HepG2 (cell line): ENCODE data around the gene ZCCHC8. TPM values are rescaled to one million over a fixed set of nuclear protein-coding genes. Genes with fewer than 3 reads are reported as not detected.

Source experiments
- FLYWCH1 ChIP-seq: sonication (generic); formaldehyde crosslinking; IDR thresholded peaks from 2 replicates; pipeline ENCODE4 v1.8.1; 2023; ENCODE audit warnings: mild to moderate bottlenecking, missing genetic modification reagents
- JUND ChIP-seq: sonication (generic); formaldehyde crosslinking; IDR thresholded peaks from 2 replicates; pipeline ENCODE4 v1.8.0; 2022; ENCODE audit warnings: mild to moderate bottlenecking, missing genetic modification reagents
- MEIS2 ChIP-seq: sonication (generic); formaldehyde crosslinking; IDR thresholded peaks from 2 replicates; pipeline ENCODE4 v1.9.0; 2021; ENCODE audit warnings: mild to moderate bottlenecking, missing genetic modification reagents
- MYC ChIP-seq: sonication (generic); formaldehyde crosslinking; IDR thresholded peaks from 2 replicates; pipeline ENCODE4 v1.9.0; 2021; ENCODE audit warnings: missing genetic modification reagents, borderline replicate concordance
- NR2C2 ChIP-seq: sonication (generic); formaldehyde crosslinking; IDR thresholded peaks from 2 replicates; pipeline ENCODE4 v1.4.0; 2020; ENCODE audit warnings: missing genetic modification reagents, mild to moderate bottlenecking, moderate library complexity, borderline replicate concordance
- RBFOX2 ChIP-seq: fragments of 200-400 bp; formaldehyde crosslinking; IDR thresholded peaks from 2 replicates; pipeline ENCODE4 v1.6.1; 2017; ENCODE audit warnings: low read depth, mild to moderate bottlenecking, low read length
- SMARCE1 ChIP-seq: fragments of 450-650 bp; IDR thresholded peaks from 2 replicates; pipeline ENCODE4 v1.6.1; 2017; ENCODE audit warnings: borderline replicate concordance
- SP1 ChIP-seq, 2 experiments: fragments of 450-650 bp in 1 of 2; sonication (generic) in 1 of 2; formaldehyde crosslinking in 1 of 2; IDR thresholded peaks; 2 replicates each; pipeline versions ENCODE4 v1.4.0 to v1.6.1; 2016 to 2020; ENCODE audit warnings: missing genetic modification reagents in 1 of 2
- ZNF563 ChIP-seq: sonication (generic); formaldehyde crosslinking; IDR thresholded peaks from 2 replicates; pipeline ENCODE4 v1.8.0; 2022; ENCODE audit warnings: mild to moderate bottlenecking, moderate library complexity, missing genetic modification reagents
- ZNF644 ChIP-seq: IDR thresholded peaks from 2 replicates; pipeline ENCODE4 v1.6.1; 2016; ENCODE audit warnings: low read depth
- ZNF652 ChIP-seq: IDR thresholded peaks from 2 replicates; pipeline ENCODE4 v1.6.1; 2016; ENCODE audit warnings: low read depth, borderline replicate concordance
- ZNF780A ChIP-seq: sonication (generic); formaldehyde crosslinking; IDR thresholded peaks from 2 replicates; pipeline ENCODE4 v1.8.0; 2022; ENCODE audit warnings: mild to moderate bottlenecking, missing genetic modification reagents, moderate library complexity
- polyA plus RNA-seq, 8 experiments: library from polyadenylated mRNA; depleted of rRNA in 3 of 8; stranded (reverse) in 7 of 8; unstranded in 1 of 8; fragments of >200 nt; fragmentation: Illumina TruSeq in 4 of 8; extraction: Trizol in 4 of 8; gene quantifications; 2 replicates each; pipeline versions ENCODE4 v1.2.1 to v1.2.3, GENCODE V29; 2011 to 2016; ENCODE audit warnings: low read depth in 4 of 8, missing spikeins in 1 of 8, mixed read lengths in 1 of 8; ENCODE audit not compliant: insufficient read depth in 1 of 8
- total RNA-seq, 5 experiments: library from RNA; depleted of rRNA; stranded (reverse); fragments of >200 nt; fragmentation: Illumina TruSeq; extraction: Trizol; gene quantifications; 2 replicates each; pipeline ENCODE4 v1.2.3, GENCODE V29; 2016; ENCODE audit warnings: low read depth in 1 of 5
- TF ChIP-seq, protein P1 (sequence below): sonication (generic); formaldehyde crosslinking; IDR thresholded peaks from one replicate; pipeline ENCODE4 v1.5.1; 2020; ENCODE audit warnings: mild to moderate bottlenecking, missing genetic modification reagents; ENCODE audit errors: not compliant biosample characterization
- TF ChIP-seq, protein P2 (sequence below): sonication (generic); formaldehyde crosslinking; IDR thresholded peaks from 2 replicates; pipeline ENCODE4; 2020; ENCODE audit warnings: missing genetic modification reagents, mild to moderate bottlenecking, borderline replicate concordance
- TF ChIP-seq, protein P3 (sequence below): fragments of 450-650 bp; IDR thresholded peaks from 2 replicates; pipeline ENCODE4 v1.6.1; 2016

Gene ZCCHC8
- total and polyA plus RNA-seq, 2 of the 13 experiments (the other 11 are each of a cell fraction or from before 2014, with no cell fraction given): 18.6 to 20.9 TPM

DNA sequence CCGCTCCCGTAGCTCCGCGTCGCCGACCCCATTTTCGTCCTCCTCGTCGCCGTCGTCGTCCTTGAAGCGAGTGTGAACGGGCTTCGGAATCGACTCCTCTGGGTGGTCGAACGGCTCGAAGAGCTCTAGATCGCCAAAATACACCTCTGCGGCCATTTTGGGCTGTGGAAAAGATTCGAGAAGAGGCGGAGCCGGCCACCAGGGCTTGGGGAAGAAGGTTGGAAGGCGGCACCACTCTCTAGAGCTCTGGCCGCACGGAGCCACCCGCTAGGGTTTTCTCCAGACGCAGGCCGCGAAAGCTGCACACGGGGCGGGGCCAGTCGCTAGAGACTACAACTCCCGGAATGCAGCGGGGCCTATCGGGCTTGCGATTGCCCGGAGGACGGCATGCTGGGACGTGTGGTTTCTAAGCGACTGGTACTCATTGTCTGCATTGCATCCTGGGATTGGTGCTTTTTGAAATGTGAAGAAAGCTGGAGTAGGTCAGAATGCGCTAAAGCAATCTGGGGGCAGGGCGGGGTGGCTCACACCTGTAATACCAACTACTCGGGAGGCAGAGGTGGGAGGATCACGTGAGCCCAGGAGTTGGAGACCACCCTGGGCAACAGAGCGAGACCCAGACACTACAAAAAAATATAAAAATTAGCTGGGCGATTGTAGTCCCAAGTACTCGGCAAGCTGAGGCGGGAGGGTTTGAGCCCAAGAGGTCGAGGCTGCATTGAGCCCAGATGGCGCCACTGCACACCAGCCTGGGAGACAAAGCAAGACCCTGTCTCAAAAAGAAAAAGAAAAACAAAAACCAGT lies at the start of gene ZCCHC8 (continued):
- TF ChIP-seq, protein P1, sequence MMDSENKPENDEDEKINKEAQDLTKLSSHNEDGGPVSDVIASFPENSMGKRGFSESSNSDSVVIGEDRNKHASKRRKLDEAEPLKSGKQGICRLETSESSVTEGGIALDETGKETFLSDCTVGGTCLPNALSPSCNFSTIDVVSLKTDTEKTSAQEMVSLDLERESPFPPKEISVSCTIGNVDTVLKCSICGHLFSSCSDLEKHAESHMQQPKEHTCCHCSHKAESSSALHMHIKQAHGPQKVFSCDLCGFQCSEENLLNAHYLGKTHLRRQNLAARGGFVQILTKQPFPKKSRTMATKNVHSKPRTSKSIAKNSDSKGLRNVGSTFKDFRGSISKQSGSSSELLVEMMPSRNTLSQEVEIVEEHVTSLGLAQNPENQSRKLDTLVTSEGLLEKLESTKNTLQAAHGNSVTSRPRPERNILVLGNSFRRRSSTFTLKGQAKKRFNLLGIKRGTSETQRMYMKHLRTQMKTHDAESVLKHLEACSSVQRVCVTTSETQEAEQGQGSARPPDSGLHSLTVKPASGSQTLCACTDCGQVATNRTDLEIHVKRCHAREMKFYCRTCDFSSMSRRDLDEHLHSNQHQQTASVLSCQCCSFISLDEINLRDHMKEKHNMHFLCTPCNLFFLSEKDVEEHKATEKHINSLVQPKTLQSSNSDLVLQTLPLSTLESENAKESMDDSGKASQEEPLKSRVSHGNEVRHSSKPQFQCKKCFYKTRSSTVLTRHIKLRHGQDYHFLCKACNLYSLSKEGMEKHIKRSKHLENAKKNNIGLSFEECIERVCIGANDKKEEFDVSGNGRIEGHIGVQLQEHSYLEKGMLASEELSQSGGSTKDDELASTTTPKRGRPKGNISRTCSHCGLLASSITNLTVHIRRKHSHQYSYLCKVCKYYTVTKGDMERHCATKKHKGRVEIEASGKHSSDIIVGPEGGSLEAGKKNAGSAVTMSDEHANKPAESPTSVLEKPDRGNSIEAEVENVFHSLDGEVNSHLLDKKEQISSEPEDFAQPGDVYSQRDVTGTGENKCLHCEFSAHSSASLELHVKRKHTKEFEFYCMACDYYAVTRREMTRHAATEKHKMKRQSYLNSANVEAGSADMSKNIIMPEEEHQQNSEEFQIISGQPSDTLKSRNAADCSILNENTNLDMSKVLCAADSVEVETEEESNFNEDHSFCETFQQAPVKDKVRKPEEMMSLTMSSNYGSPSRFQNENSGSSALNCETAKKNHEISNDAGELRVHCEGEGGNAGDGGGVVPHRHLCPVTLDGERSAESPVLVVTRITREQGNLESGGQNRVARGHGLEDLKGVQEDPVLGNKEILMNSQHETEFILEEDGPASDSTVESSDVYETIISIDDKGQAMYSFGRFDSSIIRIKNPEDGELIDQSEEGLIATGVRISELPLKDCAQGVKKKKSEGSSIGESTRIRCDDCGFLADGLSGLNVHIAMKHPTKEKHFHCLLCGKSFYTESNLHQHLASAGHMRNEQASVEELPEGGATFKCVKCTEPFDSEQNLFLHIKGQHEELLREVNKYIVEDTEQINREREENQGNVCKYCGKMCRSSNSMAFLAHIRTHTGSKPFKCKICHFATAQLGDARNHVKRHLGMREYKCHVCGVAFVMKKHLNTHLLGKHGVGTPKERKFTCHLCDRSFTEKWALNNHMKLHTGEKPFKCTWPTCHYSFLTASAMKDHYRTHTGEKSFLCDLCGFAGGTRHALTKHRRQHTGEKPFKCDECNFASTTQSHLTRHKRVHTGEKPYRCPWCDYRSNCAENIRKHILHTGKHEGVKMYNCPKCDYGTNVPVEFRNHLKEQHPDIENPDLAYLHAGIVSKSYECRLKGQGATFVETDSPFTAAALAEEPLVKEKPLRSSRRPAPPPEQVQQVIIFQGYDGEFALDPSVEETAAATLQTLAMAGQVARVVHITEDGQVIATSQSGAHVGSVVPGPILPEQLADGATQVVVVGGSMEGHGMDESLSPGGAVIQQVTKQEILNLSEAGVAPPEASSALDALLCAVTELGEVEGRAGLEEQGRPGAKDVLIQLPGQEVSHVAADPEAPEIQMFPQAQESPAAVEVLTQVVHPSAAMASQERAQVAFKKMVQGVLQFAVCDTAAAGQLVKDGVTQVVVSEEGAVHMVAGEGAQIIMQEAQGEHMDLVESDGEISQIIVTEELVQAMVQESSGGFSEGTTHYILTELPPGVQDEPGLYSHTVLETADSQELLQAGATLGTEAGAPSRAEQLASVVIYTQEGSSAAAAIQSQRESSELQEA (CRISPR knock-in tag): no peak
- TF ChIP-seq NR2C2 (CRISPR knock-in tag) (peak; percentile 86), RBFOX2 (peak; percentile 82), SP1 (IDR thresholded peaks at IDR 0.05) (no peak), SP1 (CRISPR knock-in tag; IDR thresholded peaks at IDR 0.05) (peak; percentile 72; the same call in 1 of the 2 replicates), ZNF780A (CRISPR knock-in tag) (no peak; the same call in 1 of the 2 replicates), ZNF644 (CRISPR knock-in tag) (no peak), MYC (CRISPR knock-in tag) (peak; percentile 66), ZNF652 (CRISPR knock-in tag) (no peak), JUND (CRISPR knock-in tag) (no peak; the same call in 1 of the 2 replicates), ZNF563 (CRISPR knock-in tag) (peak; percentile 56; the same call in 1 of the 2 replicates), MEIS2 (CRISPR knock-in tag) (no peak; the same call in 1 of the 2 replicates), FLYWCH1 (CRISPR knock-in tag) (no peak), SMARCE1 (no peak)
- TF ChIP-seq, protein P2, sequence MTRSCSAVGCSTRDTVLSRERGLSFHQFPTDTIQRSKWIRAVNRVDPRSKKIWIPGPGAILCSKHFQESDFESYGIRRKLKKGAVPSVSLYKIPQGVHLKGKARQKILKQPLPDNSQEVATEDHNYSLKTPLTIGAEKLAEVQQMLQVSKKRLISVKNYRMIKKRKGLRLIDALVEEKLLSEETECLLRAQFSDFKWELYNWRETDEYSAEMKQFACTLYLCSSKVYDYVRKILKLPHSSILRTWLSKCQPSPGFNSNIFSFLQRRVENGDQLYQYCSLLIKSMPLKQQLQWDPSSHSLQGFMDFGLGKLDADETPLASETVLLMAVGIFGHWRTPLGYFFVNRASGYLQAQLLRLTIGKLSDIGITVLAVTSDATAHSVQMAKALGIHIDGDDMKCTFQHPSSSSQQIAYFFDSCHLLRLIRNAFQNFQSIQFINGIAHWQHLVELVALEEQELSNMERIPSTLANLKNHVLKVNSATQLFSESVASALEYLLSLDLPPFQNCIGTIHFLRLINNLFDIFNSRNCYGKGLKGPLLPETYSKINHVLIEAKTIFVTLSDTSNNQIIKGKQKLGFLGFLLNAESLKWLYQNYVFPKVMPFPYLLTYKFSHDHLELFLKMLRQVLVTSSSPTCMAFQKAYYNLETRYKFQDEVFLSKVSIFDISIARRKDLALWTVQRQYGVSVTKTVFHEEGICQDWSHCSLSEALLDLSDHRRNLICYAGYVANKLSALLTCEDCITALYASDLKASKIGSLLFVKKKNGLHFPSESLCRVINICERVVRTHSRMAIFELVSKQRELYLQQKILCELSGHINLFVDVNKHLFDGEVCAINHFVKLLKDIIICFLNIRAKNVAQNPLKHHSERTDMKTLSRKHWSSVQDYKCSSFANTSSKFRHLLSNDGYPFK: peak; percentile 54; the same call in 1 of the 2 replicates
- TF ChIP-seq, protein P3, sequence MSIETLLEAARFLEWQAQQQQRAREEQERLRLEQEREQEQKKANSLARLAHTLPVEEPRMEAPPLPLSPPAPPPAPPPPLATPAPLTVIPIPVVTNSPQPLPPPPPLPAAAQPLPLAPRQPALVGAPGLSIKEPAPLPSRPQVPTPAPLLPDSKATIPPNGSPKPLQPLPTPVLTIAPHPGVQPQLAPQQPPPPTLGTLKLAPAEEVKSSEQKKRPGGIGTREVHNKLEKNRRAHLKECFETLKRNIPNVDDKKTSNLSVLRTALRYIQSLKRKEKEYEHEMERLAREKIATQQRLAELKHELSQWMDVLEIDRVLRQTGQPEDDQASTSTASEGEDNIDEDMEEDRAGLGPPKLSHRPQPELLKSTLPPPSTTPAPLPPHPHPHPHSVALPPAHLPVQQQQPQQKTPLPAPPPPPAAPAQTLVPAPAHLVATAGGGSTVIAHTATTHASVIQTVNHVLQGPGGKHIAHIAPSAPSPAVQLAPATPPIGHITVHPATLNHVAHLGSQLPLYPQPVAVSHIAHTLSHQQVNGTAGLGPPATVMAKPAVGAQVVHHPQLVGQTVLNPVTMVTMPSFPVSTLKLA: peak; percentile 18; the same call in 1 of the 2 replicates
